HCT116 (cell line): ENCODE results near the gene LRRC66. TPM values are rescaled to one million over a fixed set of nuclear protein-coding genes. Genes with fewer than 3 reads are reported as not detected.

Experiments used
- ATAC-seq: fragments of 200-7000 bp; cut with Tn5 transposase; 2 replicates; pipeline ENCODE4 v1.9.1; 2020; ENCODE audit warnings: mild to moderate bottlenecking, moderate library complexity
- BruUV-seq: library from RNA; stranded (reverse); fragments of 400-500 nt; replicated peaks from 2 replicates; lab custom pipeline; 2021; lab: Mats Ljungman, UMichigan
- CTCF ChIA-PET: fragments of 300-600 bp; sonication (Branson Sonifier 250); formaldehyde crosslinking; loops from one replicate; lab custom pipeline; 2021; ENCODE audit warnings: antibody characterized with exemption; lab: Charles Lee
- POLR2A ChIA-PET: fragments of 300-600, 350-600 bp; sonication (Branson Sonifier 250); formaldehyde crosslinking; loops from one replicate; lab custom pipeline; 2021; ENCODE audit warnings: antibody characterized with exemption; lab: Charles Lee
- RAD21 ChIA-PET, 2 experiments: fragments of 300-600 bp; sonication (Branson Sonifier 250); formaldehyde crosslinking; loops; one replicate each; lab custom pipeline; 2023; ENCODE audit warnings: low total read pairs in 2 of 2; ENCODE audit not compliant: uncharacterized antibody in 2 of 2, unreplicated experiment in 2 of 2, low non-redundant PET in 1 of 2; lab: Charles Lee
- DNase-seq: peaks from one replicate; pipeline ENCODE4 v3.0.0-alpha.2; 2010; ENCODE audit warnings: low read depth, low spot score
- H2AFZ ChIP-seq: fragments of 200-600 bp; shearing (Covaris generic), sonication (generic); 2 replicates; pipeline ENCODE4 v1.6.1; 2017; ENCODE audit warnings: low read depth, mixed run types, mixed read lengths, antibody characterized with exemption, low read length; ENCODE audit not compliant: poor library complexity, severe bottlenecking
- H3K27ac ChIP-seq: 2 replicates; pipeline ENCODE4 v1.5.1; 2012; ENCODE audit warnings: low read depth, low read length
- H3K27me3 ChIP-seq: fragments of 200-600 bp; sonication (generic); 2 replicates; pipeline ENCODE4 v1.6.1; 2016; ENCODE audit warnings: mixed run types, low read length, mixed read lengths; ENCODE audit not compliant: insufficient read depth
- H3K36me3 ChIP-seq, 2 experiments: fragments of 200-500 bp in 1 of 2; fragments of 200-600 bp in 1 of 2; sonication (Bioruptor generic) in 1 of 2; sonication (generic) in 1 of 2; 2 replicates each; pipeline versions ENCODE4 v1.5.1 to v1.6.1; 2014 to 2016; ENCODE audit warnings: low read length in 2 of 2, inconsistent platforms in 1 of 2, mixed read lengths in 1 of 2, mixed run types in 1 of 2; ENCODE audit not compliant: insufficient read depth in 2 of 2, control insufficient read depth in 1 of 2
- H3K4me1 ChIP-seq, 2 experiments: fragments of 200-600 bp in 1 of 2; sonication (generic) in 1 of 2; 2 replicates each; pipeline versions ENCODE4 v1.5.1 to v1.6.1; 2012 to 2017; ENCODE audit warnings: low read length in 2 of 2, inconsistent platforms in 1 of 2, mild to moderate bottlenecking in 1 of 2, mixed read lengths in 1 of 2, mixed run types in 1 of 2, moderate library complexity in 1 of 2; ENCODE audit not compliant: insufficient read depth in 2 of 2, control insufficient read depth in 1 of 2
- H3K4me2 ChIP-seq: fragments of 200-600 bp; sonication (generic); 2 replicates; pipeline ENCODE4 v1.6.1; 2017; ENCODE audit warnings: mixed run types, low read length, mixed read lengths
- H3K4me3 ChIP-seq, 2 experiments: fragments of 200-600 bp in 1 of 2; sonication (generic) in 1 of 2; replicated peaks in 1 of 2; 2 replicates each; pipeline ENCODE4 v1.5.1; 2011 to 2016; ENCODE audit warnings: low read length in 2 of 2, control low read depth in 1 of 2, low read depth in 1 of 2, mild to moderate bottlenecking in 1 of 2, mixed read lengths in 1 of 2, mixed run types in 1 of 2
- H3K79me2 ChIP-seq: fragments of 200-600 bp; sonication (generic); 2 replicates; pipeline ENCODE4 v1.6.1; 2017; ENCODE audit warnings: mild to moderate bottlenecking, mixed run types, low read length, moderate library complexity, mixed read lengths; ENCODE audit not compliant: insufficient read depth
- H3K9ac ChIP-seq: fragments of 200-600 bp; sonication (generic); 2 replicates; pipeline ENCODE4 v1.6.1; 2016; ENCODE audit warnings: low read length, mixed read lengths
- H3K9me2 ChIP-seq: fragments of 200-600 bp; sonication (generic), shearing (Covaris generic); 2 replicates; pipeline ENCODE4 v1.6.1; 2017; ENCODE audit warnings: mixed run types, mild to moderate bottlenecking, moderate library complexity; ENCODE audit not compliant: insufficient read depth
- H3K9me3 ChIP-seq, 2 experiments: fragments of 200-500 bp in 1 of 2; fragments of 200-600 bp in 1 of 2; sonication (Bioruptor generic) in 1 of 2; sonication (generic) in 1 of 2; 2 replicates each; pipeline ENCODE4 v1.6.1; 2014 to 2017; ENCODE audit warnings: low read length in 2 of 2, mixed read lengths in 2 of 2, inconsistent platforms in 1 of 2, low read depth in 1 of 2, mild to moderate bottlenecking in 1 of 2, mixed run types in 1 of 2, moderate library complexity in 1 of 2; ENCODE audit not compliant: control insufficient read depth in 1 of 2, insufficient read depth in 1 of 2
- H4K20me1 ChIP-seq: fragments of 200-600 bp; sonication (generic), shearing (Covaris generic); 2 replicates; pipeline ENCODE4 v1.6.1; 2017; ENCODE audit warnings: mixed run types, mild to moderate bottlenecking, moderate library complexity; ENCODE audit not compliant: insufficient read depth
- CBX3 ChIP-seq: IDR thresholded peaks from 2 replicates; pipeline ENCODE4 v1.6.1; 2012; ENCODE audit warnings: low read depth
- CEBPB ChIP-seq: IDR thresholded peaks from 2 replicates; pipeline ENCODE4 v1.6.1; 2012; ENCODE audit warnings: low read depth
- EGR1 ChIP-seq: IDR thresholded peaks from 2 replicates; pipeline ENCODE4 v1.6.1; 2012; ENCODE audit warnings: low read depth
- EZH2 ChIP-seq: fragments of 200-600 bp; sonication (generic); IDR thresholded peaks from 2 replicates; pipeline ENCODE4 v1.6.1; 2017; ENCODE audit warnings: antibody characterized with exemption, mixed run types
- EZH2phosphoT487 ChIP-seq: fragments of 200-600 bp; IDR thresholded peaks from 2 replicates; pipeline ENCODE4 v1.6.1; 2018; ENCODE audit warnings: antibody characterized with exemption, borderline replicate concordance
- FOSL1 ChIP-seq: IDR thresholded peaks from 2 replicates; pipeline ENCODE4 v1.6.1; 2012; ENCODE audit warnings: low read depth
- POLR2A ChIP-seq: IDR thresholded peaks from 2 replicates; pipeline ENCODE4 v1.7.0; 2011; ENCODE audit warnings: borderline replicate concordance; ENCODE audit not compliant: insufficient read depth, insufficient read length; ENCODE audit errors: extremely low read depth
- POLR2AphosphoS5 ChIP-seq: IDR thresholded peaks from 2 replicates; pipeline ENCODE4 v1.6.1; 2011; ENCODE audit warnings: mild to moderate bottlenecking, low read depth, low read length, moderate library complexity
- RAD21 ChIP-seq: IDR thresholded peaks from 2 replicates; pipeline ENCODE4 v1.6.1; 2012; ENCODE audit warnings: low read depth, mild to moderate bottlenecking
- REST ChIP-seq: IDR thresholded peaks from 2 replicates; pipeline ENCODE4 v1.6.1; 2012; ENCODE audit warnings: low read depth
- SIN3A ChIP-seq: IDR thresholded peaks from 2 replicates; pipeline ENCODE4 v1.6.1; 2012; ENCODE audit warnings: low read depth
- SP1 ChIP-seq: IDR thresholded peaks from 2 replicates; pipeline ENCODE4 v1.6.1; 2012; ENCODE audit warnings: low read depth
- SRF ChIP-seq: IDR thresholded peaks from 2 replicates; pipeline ENCODE4 v1.6.1; 2012; ENCODE audit warnings: low read depth
- TCF7L2 ChIP-seq: IDR thresholded peaks from 2 replicates; pipeline ENCODE4 v1.7.0; 2011; ENCODE audit warnings: borderline replicate concordance, inconsistent platforms; ENCODE audit not compliant: insufficient read depth, insufficient read length; ENCODE audit errors: extremely low read depth
- YY1 ChIP-seq: IDR thresholded peaks from 2 replicates; pipeline ENCODE4 v1.6.1; 2011; ENCODE audit warnings: low read length, low read depth, moderate library complexity, mild to moderate bottlenecking; ENCODE audit not compliant: insufficient replicate concordance; ENCODE audit errors: extremely low read depth
- ZFX ChIP-seq: fragments of 450-650 bp; IDR thresholded peaks from 2 replicates; pipeline ENCODE4 v1.6.1; 2017
- ZNF274 ChIP-seq: fragments of 200-500 bp; sonication (Bioruptor generic); IDR thresholded peaks from 2 replicates; pipeline ENCODE4 v1.6.1; 2014; ENCODE audit warnings: mild to moderate bottlenecking, low read depth, low read length, inconsistent platforms
- intact Hi-C: fragments of 100-400 bp; cut with micrococcal nuclease; formaldehyde crosslinking; loops from 2 replicates; pipeline ENCODE4 v1.10.0; 2022
- total RNA-seq: library from RNA; stranded (reverse); gene quantifications from one replicate; pipeline ENCODE4 v1.2.1, GENCODE V29; 2021; ENCODE audit not compliant: unreplicated experiment
- TF ChIP-seq, protein P1 (sequence below): IDR thresholded peaks from 2 replicates; pipeline ENCODE4 v1.6.1; 2011; ENCODE audit warnings: mild to moderate bottlenecking, low read length, moderate library complexity; ENCODE audit not compliant: insufficient replicate concordance; ENCODE audit errors: extremely low read depth
- TF ChIP-seq, protein P2 (sequence below): IDR thresholded peaks from 2 replicates; pipeline ENCODE4 v1.6.1; 2012

Gene LRRC66
- total RNA-seq, 1 experiment from 2014 or later: 0.12 TPM

DNA sequence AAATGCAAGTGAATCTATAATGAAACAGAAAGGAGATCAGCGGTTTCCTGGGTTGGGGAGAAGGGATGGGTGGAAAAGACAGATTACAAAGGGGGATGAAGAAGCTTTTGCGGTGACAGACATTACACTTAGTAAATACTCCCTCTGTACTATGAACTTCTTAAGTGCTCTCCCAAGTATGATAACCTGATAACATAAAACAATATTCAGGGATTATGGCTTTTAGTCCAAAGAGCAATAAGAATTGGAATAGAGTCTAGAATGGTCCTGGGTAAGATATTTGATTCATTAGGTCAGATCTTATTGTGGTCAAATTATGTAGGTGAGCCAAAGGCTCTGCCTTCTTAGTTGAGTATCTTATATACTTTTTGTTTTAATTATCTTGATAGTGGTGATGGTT, 9.2 kb downstream of the LRRC66 start:
- ATAC-seq: no peak
- Histone ChIP-seq H3K9me2 (no peaks in the 10 kb centered on the region), H3K4me3 (no peak overlapping the region), H3K27ac (no peak overlapping the region), H4K20me1 (no peaks in the 10 kb centered on the region), H3K79me2 (no peaks in the 10 kb centered on the region), H3K4me1 (no peaks in the 10 kb centered on the region), H3K9me3 (no peaks in the 10 kb centered on the region), H3K36me3 (no peaks in the 10 kb centered on the region), H2AFZ (no peak overlapping the region), H3K27me3 (no peaks in the 10 kb centered on the region), H3K4me2 (no peak overlapping the region), H3K9ac (no peak overlapping the region)
- intact Hi-C loops: no loop called here
- ChIA-PET CTCF (no interaction called here), RAD21 (no interaction called here), POLR2A (no interaction called here)
- no peak for TF ChIP-seq EZH2phosphoT487
- TF ChIP-seq SIN3A: no peak
- TF ChIP-seq POLR2A: no peak
- no peak for TF ChIP-seq ZFX
- TF ChIP-seq POLR2AphosphoS5: no peak
- no peak for TF ChIP-seq CEBPB
- no peak for TF ChIP-seq REST
- TF ChIP-seq YY1: no peak
- TF ChIP-seq, protein P1, sequence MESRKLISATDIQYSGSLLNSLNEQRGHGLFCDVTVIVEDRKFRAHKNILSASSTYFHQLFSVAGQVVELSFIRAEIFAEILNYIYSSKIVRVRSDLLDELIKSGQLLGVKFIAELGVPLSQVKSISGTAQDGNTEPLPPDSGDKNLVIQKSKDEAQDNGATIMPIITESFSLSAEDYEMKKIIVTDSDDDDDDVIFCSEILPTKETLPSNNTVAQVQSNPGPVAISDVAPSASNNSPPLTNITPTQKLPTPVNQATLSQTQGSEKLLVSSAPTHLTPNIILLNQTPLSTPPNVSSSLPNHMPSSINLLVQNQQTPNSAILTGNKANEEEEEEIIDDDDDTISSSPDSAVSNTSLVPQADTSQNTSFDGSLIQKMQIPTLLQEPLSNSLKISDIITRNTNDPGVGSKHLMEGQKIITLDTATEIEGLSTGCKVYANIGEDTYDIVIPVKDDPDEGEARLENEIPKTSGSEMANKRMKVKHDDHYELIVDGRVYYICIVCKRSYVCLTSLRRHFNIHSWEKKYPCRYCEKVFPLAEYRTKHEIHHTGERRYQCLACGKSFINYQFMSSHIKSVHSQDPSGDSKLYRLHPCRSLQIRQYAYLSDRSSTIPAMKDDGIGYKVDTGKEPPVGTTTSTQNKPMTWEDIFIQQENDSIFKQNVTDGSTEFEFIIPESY: no peak
- TF ChIP-seq RAD21: no peak
- no peak for TF ChIP-seq TCF7L2
- TF ChIP-seq CBX3: no peak
- TF ChIP-seq SRF: no peak
- TF ChIP-seq, protein P2, sequence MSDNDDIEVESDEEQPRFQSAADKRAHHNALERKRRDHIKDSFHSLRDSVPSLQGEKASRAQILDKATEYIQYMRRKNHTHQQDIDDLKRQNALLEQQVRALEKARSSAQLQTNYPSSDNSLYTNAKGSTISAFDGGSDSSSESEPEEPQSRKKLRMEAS: no peak
- TF ChIP-seq FOSL1: no peak
- TF ChIP-seq ZNF274: no peak
- no peak for TF ChIP-seq EGR1
- no peak for TF ChIP-seq SP1
- TF ChIP-seq EZH2: no peak
- no TSS peak for BruUV-seq
- no peak for DNase-seq
